Lower leg skin (tissue), 4 donors: ENCODE measurements around the gene SCN2B. TPM values are rescaled to one million over a fixed set of nuclear protein-coding genes. Genes with fewer than 3 reads are reported as not detected.

Source experiments
- DNase-seq, 2 donors: peaks; one replicate each; pipeline ENCODE4 v3.0.0-alpha.2; 2019; ENCODE audit warnings: low spot score in 2 of 2
- H3K4me3 ChIP-seq: fragments of 200-600 bp; sonication (generic); 2 replicates; pipeline ENCODE4 v1.5.1; 2017; ENCODE audit warnings: mild to moderate bottlenecking, low read depth; ENCODE audit not compliant: poor library complexity, severe bottlenecking
- POLR2A ChIP-seq, 2 donors: fragments of 450-650 bp; IDR thresholded peaks; one replicate each; pipeline ENCODE4 v1.6.1; 2016 to 2017; ENCODE audit warnings: antibody characterized with exemption in 2 of 2, mild to moderate bottlenecking in 1 of 2, moderate library complexity in 1 of 2
- WGBS, 2 donors: methylation state at CpG; one replicate each; pipeline ENCODE4 v1.1.5; 2018; 5-methylcytosine and 5-hydroxymethylcytosine counted together
- intact Hi-C: fragments of 100-400 bp; cut with DNase I; formaldehyde crosslinking; loops from one replicate; pipeline ENCODE4 v1.15.0; 2023; ENCODE audit warnings: low total_unique reads
- total RNA-seq, 4 donors: library from RNA; depleted of rRNA; stranded (reverse); fragments of >200 nt; gene quantifications; one replicate each; pipeline ENCODE4 v1.1.0, GENCODE V29; 2016
- TF ChIP-seq, protein P1 (sequence below), 3 donors: fragments of 450-650 bp; IDR thresholded peaks; one replicate each; pipeline ENCODE4 v1.5.1; 2016; ENCODE audit warnings: antibody characterized with exemption in 3 of 3, mild to moderate bottlenecking in 3 of 3, moderate library complexity in 2 of 3

SCN2B gene
- total RNA-seq = under 1 TPM in 1 of 4 donors, not detected in 3; 0.06 TPM

DNA sequence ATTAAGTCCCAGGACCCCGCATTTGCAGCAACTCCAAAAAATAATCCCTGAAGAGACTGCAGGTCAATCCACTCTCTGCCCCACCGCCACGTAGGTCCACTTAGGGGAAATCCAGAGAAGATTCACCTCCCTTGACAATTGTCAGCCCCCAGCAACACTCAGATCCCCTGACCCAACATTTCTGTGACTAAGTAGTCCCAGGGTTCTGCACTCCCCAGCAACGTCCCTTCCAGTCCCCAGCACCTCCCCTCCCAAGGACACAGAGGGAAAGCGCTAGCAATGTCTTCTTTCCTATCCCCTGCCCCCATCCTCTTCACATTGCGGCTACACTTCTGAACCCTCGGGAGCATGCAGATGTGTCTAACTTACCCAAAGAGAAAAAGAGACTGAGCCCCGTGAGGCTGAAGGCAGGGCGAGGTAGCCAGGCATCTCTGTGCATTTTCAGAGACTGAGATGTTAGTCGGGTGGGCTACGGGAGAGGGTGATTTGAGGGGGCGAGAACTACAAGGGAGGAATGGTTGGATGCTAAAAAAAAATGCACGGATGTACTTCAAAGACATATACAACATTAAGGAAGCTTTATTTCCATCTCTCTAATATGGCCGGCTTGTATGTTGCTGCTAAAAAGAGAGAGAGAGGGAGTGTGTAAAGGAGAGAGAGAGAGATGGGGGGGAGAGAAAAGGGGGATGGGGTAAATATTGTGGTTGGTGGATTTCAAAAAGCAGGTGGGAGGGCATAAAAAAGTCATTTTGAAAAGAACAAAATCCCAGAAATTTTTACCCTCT lies at the start of gene SCN2B:
Gene SCN2B (minus strand): TSS at position 647 of the 785 bp plus-strand sequence. CDS start 208 bp downstream, at position 439.
- TF ChIP-seq POLR2A (IDR thresholded peaks at IDR 0.05) = no peak
- TF ChIP-seq, protein P1, sequence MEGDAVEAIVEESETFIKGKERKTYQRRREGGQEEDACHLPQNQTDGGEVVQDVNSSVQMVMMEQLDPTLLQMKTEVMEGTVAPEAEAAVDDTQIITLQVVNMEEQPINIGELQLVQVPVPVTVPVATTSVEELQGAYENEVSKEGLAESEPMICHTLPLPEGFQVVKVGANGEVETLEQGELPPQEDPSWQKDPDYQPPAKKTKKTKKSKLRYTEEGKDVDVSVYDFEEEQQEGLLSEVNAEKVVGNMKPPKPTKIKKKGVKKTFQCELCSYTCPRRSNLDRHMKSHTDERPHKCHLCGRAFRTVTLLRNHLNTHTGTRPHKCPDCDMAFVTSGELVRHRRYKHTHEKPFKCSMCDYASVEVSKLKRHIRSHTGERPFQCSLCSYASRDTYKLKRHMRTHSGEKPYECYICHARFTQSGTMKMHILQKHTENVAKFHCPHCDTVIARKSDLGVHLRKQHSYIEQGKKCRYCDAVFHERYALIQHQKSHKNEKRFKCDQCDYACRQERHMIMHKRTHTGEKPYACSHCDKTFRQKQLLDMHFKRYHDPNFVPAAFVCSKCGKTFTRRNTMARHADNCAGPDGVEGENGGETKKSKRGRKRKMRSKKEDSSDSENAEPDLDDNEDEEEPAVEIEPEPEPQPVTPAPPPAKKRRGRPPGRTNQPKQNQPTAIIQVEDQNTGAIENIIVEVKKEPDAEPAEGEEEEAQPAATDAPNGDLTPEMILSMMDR (IDR thresholded peaks at IDR 0.05) = no peak
- H3K4me3 ChIP-seq = no peak within 1 kb of the TSS
- no peak for DNase-seq
- 17 to 23% methylated on average over 14 of the region's 14 CpGs for WGBS, 2 donors
- intact Hi-C loops = no loop called here

DNA sequence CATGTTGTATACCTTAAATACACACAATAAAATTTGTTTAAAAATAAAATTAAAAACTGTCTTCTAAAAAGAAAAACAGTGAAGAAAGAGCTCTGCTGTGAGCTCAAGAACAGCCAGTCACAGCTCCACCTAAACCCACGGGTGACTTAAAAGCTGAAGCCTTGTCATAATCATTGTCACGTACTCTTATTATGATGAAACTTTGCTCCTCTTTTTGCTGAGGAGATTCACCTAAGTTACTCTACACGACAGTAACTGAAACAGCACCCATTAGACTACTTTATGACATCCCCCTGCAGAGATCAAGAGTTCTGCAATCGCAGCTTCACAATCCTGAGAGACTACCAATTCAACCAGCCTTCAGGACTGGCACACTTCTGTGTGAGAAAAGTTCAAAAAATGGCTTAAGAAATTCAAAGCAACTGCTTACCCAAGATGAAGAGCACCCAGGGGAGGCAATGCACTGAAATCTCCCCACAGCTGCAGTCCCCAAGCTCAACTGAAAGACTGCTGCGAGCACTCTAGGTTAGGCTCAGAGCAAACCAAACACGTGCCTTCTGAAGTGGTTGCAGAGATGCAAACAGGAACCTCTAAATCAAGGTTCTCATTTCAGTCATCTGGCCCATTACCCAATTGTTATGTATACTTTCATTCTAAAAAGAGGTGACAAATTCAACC lies 48.2 kb upstream of the SCN2B start, which contains the start of gene JAML:
Gene JAML (minus strand): TSS at position 501 of the 678 bp plus-strand sequence. CDS start 10,145 bp downstream, outside the sequence.
- TF ChIP-seq POLR2A (IDR thresholded peaks at IDR 0.05) = no peak
- TF ChIP-seq, protein P1 (IDR thresholded peaks at IDR 0.05) = no peak
- WGBS, 2 donors = 62 to 64% methylated on average over 6 of the region's 6 CpGs
- intact Hi-C loops = no loop called here
- H3K4me3 ChIP-seq = no peak within 1 kb of the TSS
- no peak for DNase-seq

DNA sequence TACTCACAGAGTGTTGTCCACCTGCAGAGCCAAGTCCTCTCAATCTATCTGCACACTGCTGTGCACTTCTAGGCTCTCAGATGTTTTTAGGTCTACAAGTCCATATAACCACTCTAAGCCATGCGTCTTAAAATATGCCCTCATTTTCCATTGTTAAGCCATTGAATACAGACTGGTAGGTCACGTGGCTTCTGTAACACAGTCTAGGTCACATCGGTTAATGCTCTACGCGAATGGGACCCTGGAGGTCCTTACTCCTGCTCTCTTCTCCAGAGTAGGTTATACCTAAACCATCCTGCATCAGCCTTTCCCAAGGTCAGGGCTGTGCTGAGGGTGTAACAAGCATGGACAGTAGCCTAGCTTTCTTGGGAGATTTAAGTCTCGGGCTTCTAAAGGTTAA lies 47.6 kb upstream of the SCN2B start:
- TF ChIP-seq, protein P1 (IDR thresholded peaks at IDR 0.05) = no peak
- no peak for TF ChIP-seq POLR2A (IDR thresholded peaks at IDR 0.05)
- H3K4me3 ChIP-seq = no peak overlapping the region
- intact Hi-C loops = no loop called here
- no peak for DNase-seq
- 86 to 88% methylated on average over 6 of the region's 6 CpGs for WGBS, 2 donors

GRCh38 chr11:118223570-118223969 lies 47.1 kb upstream of the SCN2B start:
- intact Hi-C loops = no loop called here
- TF ChIP-seq, protein P1 (IDR thresholded peaks at IDR 0.05) = no peak
- no peak for TF ChIP-seq POLR2A (IDR thresholded peaks at IDR 0.05)
- 74 to 86% methylated on average over 2 of the region's 2 CpGs for WGBS, 2 donors
- H3K4me3 ChIP-seq = no peak overlapping the region
- no peak for DNase-seq

DNA sequence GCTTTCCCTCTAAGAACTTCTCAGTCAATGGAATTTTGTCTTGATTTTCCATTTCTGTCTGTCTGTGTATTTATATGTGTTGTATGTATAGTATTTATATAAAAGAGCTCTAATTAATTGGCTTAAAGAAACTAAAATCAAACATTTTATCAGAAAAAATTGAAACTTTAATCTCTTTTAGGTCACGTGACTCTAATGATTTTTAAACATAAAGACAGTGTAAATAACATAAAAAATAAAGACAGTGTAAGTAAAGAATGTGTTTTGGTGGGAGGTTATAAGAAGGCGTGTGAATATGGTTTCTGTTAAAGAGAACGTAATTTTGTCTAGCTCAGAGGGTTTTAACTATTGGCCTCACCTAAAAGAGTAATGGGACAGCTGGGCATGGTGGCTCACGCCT lies 46.0 kb upstream of the SCN2B start:
- 56 to 63% methylated on average over 4 of the region's 4 CpGs for WGBS, 2 donors
- DNase-seq = no peak
- TF ChIP-seq, protein P1 (IDR thresholded peaks at IDR 0.05) = no peak
- TF ChIP-seq POLR2A (IDR thresholded peaks at IDR 0.05) = no peak
- H3K4me3 ChIP-seq = no peak overlapping the region
- intact Hi-C loops = no loop called here
